OCI-LY1 (cell line): ENCODE results near the gene ADAMTS14.

Source experiments
- H2AFZ ChIP-seq: fragments of 200-600 bp; sonication (generic), shearing (Covaris generic); 2 replicates; pipeline ENCODE4 v1.6.0; 2014; ENCODE audit warnings: antibody characterized with exemption, mild to moderate bottlenecking, low read length
- H3F3A ChIP-seq: fragments of 200-600 bp; sonication (generic), shearing (Covaris generic); 2 replicates; pipeline ENCODE4 v1.6.0; 2014; ENCODE audit warnings: mild to moderate bottlenecking, antibody characterized with exemption, low read length, moderate library complexity; ENCODE audit not compliant: insufficient read depth
- H3K27ac ChIP-seq: fragments of 200-600 bp; sonication (generic); 2 replicates; pipeline ENCODE4 v1.5.1; 2014; ENCODE audit warnings: low read length, mixed run types, mild to moderate bottlenecking, low read depth; ENCODE audit not compliant: poor library complexity, severe bottlenecking
- H3K27me3 ChIP-seq: fragments of 200-600 bp; sonication (generic); 2 replicates; pipeline ENCODE4 v1.6.0; 2014; ENCODE audit warnings: antibody characterized with exemption, mild to moderate bottlenecking, low read length, moderate library complexity; ENCODE audit not compliant: insufficient read depth
- H3K36me3 ChIP-seq: fragments of 200-600 bp; sonication (generic); 2 replicates; pipeline ENCODE4 v1.6.1; 2014; ENCODE audit warnings: mild to moderate bottlenecking, antibody characterized with exemption, low read length, moderate library complexity, mixed read lengths; ENCODE audit not compliant: insufficient read depth
- H3K4me1 ChIP-seq: fragments of 200-600 bp; sonication (generic); 2 replicates; pipeline ENCODE4 v1.5.1; 2014; ENCODE audit warnings: mild to moderate bottlenecking, low read length, moderate library complexity; ENCODE audit not compliant: insufficient read depth, severe bottlenecking
- H3K4me2 ChIP-seq: fragments of 200-600 bp; sonication (generic), shearing (Covaris generic); 2 replicates; pipeline ENCODE4 v1.6.1; 2014; ENCODE audit warnings: low read length
- H3K4me3 ChIP-seq: fragments of 200-600 bp; sonication (generic); 2 replicates; pipeline ENCODE4 v1.5.1; 2014; ENCODE audit warnings: low read length, low read depth, mild to moderate bottlenecking, mixed read lengths; ENCODE audit not compliant: poor library complexity, severe bottlenecking
- H3K79me2 ChIP-seq: fragments of 200-600 bp; shearing (Covaris generic); 2 replicates; pipeline ENCODE4 v1.6.1; 2016; ENCODE audit warnings: mixed run types, low read length, mixed read lengths; ENCODE audit not compliant: insufficient read depth
- H3K9ac ChIP-seq: fragments of 200-600 bp; sonication (generic), shearing (Covaris generic); 2 replicates; pipeline ENCODE4 v1.6.1; 2014; ENCODE audit warnings: mild to moderate bottlenecking, low read length, mixed read lengths
- H3K9me2 ChIP-seq: fragments of 200-600 bp; sonication (generic), shearing (Covaris generic); 2 replicates; pipeline ENCODE4 v1.6.1; 2014; ENCODE audit warnings: low read depth, mild to moderate bottlenecking, low read length, mixed read lengths
- H3K9me3 ChIP-seq: fragments of 200-600 bp; shearing (Covaris generic); 2 replicates; pipeline ENCODE4 v1.6.1; 2014; ENCODE audit warnings: low read length, mixed read lengths
- H4K20me1 ChIP-seq: fragments of 200-600 bp; sonication (generic), shearing (Covaris generic); 2 replicates; pipeline ENCODE4 v1.6.0; 2016; ENCODE audit warnings: mild to moderate bottlenecking, low read length; ENCODE audit not compliant: insufficient read depth
- CTCF ChIP-seq: fragments of 200-600 bp; sonication (generic), shearing (Covaris generic); IDR thresholded peaks from 2 replicates; pipeline ENCODE4 v1.5.1; 2017; ENCODE audit warnings: mild to moderate bottlenecking, antibody characterized with exemption, low read length, moderate library complexity, mixed read lengths
- EZH2 ChIP-seq: fragments of 200-600 bp; sonication (generic), shearing (Covaris generic); IDR thresholded peaks from 2 replicates; pipeline ENCODE4 v1.8.0; 2017; ENCODE audit warnings: borderline replicate concordance, mixed run types, mild to moderate bottlenecking, antibody characterized with exemption, low read length, moderate library complexity, mixed read lengths

Gene ADAMTS14

GRCh38 chr10:70752571-70752970, 80.3 kb downstream of the ADAMTS14 start:
- no peaks in the 10 kb centered on the region; the same call in 1 of the 2 replicates for H3K27me3 ChIP-seq
- no peaks in the 10 kb centered on the region for H3K9me2 ChIP-seq
- H4K20me1 ChIP-seq: no peaks in the 10 kb centered on the region
- no peak overlapping the region for H3K27ac ChIP-seq
- H3K9me3 ChIP-seq: no peaks in the 10 kb centered on the region
- H3K36me3 ChIP-seq: no peaks in the 10 kb centered on the region
- H3K4me2 ChIP-seq: no peak overlapping the region
- no peak overlapping the region for H2AFZ ChIP-seq
- TF ChIP-seq EZH2 (no peak), CTCF (no peak)
- no peak overlapping the region for H3K4me3 ChIP-seq
- H3K4me1 ChIP-seq: no peaks in the 10 kb centered on the region
- no peak overlapping the region for H3K9ac ChIP-seq
- H3K79me2 ChIP-seq: no peaks in the 10 kb centered on the region
- H3F3A ChIP-seq: no peaks in the 10 kb centered on the region

GRCh38 chr10:70753026-70753663, 80.8 kb downstream of the ADAMTS14 start:
- no peaks in the 10 kb centered on the region for H3F3A ChIP-seq
- no peak overlapping the region for H3K27ac ChIP-seq
- no peaks in the 10 kb centered on the region for H3K36me3 ChIP-seq
- no peaks in the 10 kb centered on the region for H3K79me2 ChIP-seq
- no peak overlapping the region for H3K9ac ChIP-seq
- no peaks in the 10 kb centered on the region for H3K4me1 ChIP-seq
- H3K4me2 ChIP-seq: no peak overlapping the region
- TF ChIP-seq CTCF: no peak
- TF ChIP-seq EZH2: no peak
- no peaks in the 10 kb centered on the region for H3K9me3 ChIP-seq
- no peak overlapping the region for H3K4me3 ChIP-seq
- no peaks in the 10 kb centered on the region for H4K20me1 ChIP-seq
- no peaks in the 10 kb centered on the region for H3K9me2 ChIP-seq
- H2AFZ ChIP-seq: no peak overlapping the region
- H3K27me3 ChIP-seq: no peaks in the 10 kb centered on the region; the same call in 1 of the 2 replicates

DNA sequence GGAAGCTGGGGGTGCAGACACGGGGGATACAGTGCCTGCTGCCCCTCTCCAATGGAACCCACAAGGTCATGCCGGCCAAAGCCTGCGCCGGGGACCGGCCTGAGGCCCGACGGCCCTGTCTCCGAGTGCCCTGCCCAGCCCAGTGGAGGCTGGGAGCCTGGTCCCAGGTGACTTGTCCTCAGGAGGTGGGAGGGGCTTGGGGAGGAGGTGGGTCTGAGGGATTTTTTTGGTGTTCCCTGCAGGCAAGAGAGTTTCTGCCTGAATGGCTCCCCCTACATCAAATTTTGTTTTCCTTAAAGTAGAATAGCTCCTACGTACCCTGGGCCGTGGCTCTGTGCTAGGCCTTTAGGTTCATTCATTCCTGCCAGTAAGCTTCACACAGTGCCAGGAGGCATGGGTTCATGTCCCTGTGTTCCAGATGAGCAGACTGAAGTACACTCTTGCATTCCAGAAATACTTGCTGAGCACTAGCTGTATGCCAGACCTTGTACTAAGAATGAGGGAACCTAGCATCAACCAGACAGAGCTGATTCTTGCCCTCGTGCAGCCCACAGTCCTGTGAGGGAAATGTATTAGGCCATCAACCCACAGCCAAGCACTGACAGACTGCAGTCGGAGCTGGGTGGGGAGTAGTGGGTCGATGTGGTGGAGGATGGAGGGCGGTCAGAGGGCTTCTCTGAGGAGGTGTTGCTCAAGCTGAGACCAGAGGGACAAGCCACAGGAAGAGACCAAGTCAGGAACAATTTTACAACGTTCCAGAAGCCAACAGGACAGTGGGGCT, 81.7 kb downstream of the ADAMTS14 start:
- Histone ChIP-seq H3K9ac (no peak overlapping the region), H4K20me1 (no peaks in the 10 kb centered on the region), H3K79me2 (no peaks in the 10 kb centered on the region), H3K4me1 (no peaks in the 10 kb centered on the region), H3K4me2 (no peak overlapping the region), H2AFZ (no peak overlapping the region), H3K4me3 (no peak overlapping the region), H3K9me3 (no peaks in the 10 kb centered on the region), H3K27ac (no peak overlapping the region), H3K36me3 (no peaks in the 10 kb centered on the region), H3K27me3 (no peaks in the 10 kb centered on the region; the same call in 1 of the 2 replicates), H3K9me2 (no peaks in the 10 kb centered on the region), H3F3A (no peaks in the 10 kb centered on the region)
- no peak for TF ChIP-seq EZH2
- TF ChIP-seq CTCF: no peak
